Caco-2 (cell line): ENCODE measurements around the gene LTF. TPM values are rescaled to one million over a fixed set of nuclear protein-coding genes. Genes with fewer than 3 reads are reported as not detected.

Experiments used
- BruUV-seq: library from RNA; stranded (reverse); fragments of 400-500 nt; replicated peaks from 2 replicates; lab custom pipeline; 2021; lab: Mats Ljungman, UMichigan
- CTCF ChIA-PET: fragments of 300-600 bp; sonication (Branson Sonifier 250); formaldehyde crosslinking; loops from one replicate; lab custom pipeline; 2022; ENCODE audit warnings: antibody characterized with exemption; lab: Charles Lee
- POLR2A ChIA-PET: fragments of 300-600 bp; sonication (Branson Sonifier 250); formaldehyde crosslinking; loops from one replicate; lab custom pipeline; 2022; ENCODE audit warnings: antibody characterized with exemption; lab: Charles Lee
- DNase-seq, 2 experiments: peaks; one replicate each; pipeline versions ENCODE4 v3.0.0 to v3.0.0-alpha.2; 2020 to 2022
- H3K27me3 ChIP-seq: replicated peaks from 2 replicates; pipeline ENCODE4 v1.6.0; 2011; ENCODE audit warnings: low read length; ENCODE audit not compliant: control insufficient read depth, insufficient read depth
- H3K36me3 ChIP-seq: 2 replicates; pipeline ENCODE4 v1.5.1; 2011; ENCODE audit warnings: low read length; ENCODE audit not compliant: control insufficient read depth, insufficient read depth
- H3K4me1 ChIP-seq: fragments of 250-450 bp; sonication (Bioruptor Pico); 2 replicates; pipeline ENCODE4 v1.5.1; 2020; ENCODE audit warnings: mild to moderate bottlenecking
- H3K4me3 ChIP-seq: 2 replicates; pipeline ENCODE4 v1.5.1; 2011; ENCODE audit warnings: low read depth, mild to moderate bottlenecking, control low read depth, low read length
- H3K9me3 ChIP-seq: fragments of 250-450 bp; sonication (Bioruptor Pico); 2 replicates; pipeline ENCODE4 v1.5.1; 2020; ENCODE audit warnings: mild to moderate bottlenecking, moderate library complexity
- H3K27ac Mint-ChIP-seq: one replicate; pipeline ENCODE4 v1.8.0; 2022; ENCODE audit warnings: mixed read lengths; ENCODE audit not compliant: unreplicated experiment
- H3K27me3 Mint-ChIP-seq: one replicate; pipeline ENCODE4 v1.8.0; 2022; ENCODE audit warnings: mixed read lengths; ENCODE audit not compliant: insufficient read depth, unreplicated experiment
- H3K36me3 Mint-ChIP-seq: one replicate; pipeline ENCODE4 v1.8.0; 2022; ENCODE audit warnings: mild to moderate bottlenecking, mixed read lengths; ENCODE audit not compliant: insufficient read depth, unreplicated experiment
- H3K4me1 Mint-ChIP-seq: one replicate; pipeline ENCODE4 v1.8.0; 2022; ENCODE audit warnings: low read depth, mixed read lengths; ENCODE audit not compliant: unreplicated experiment
- H3K4me3 Mint-ChIP-seq: one replicate; pipeline ENCODE4 v1.8.0; 2022; ENCODE audit warnings: mild to moderate bottlenecking, moderate library complexity, mixed read lengths; ENCODE audit not compliant: unreplicated experiment
- H3K9me3 Mint-ChIP-seq: one replicate; pipeline ENCODE4 v1.8.0; 2022; ENCODE audit warnings: mixed read lengths; ENCODE audit not compliant: unreplicated experiment
- CTCF ChIP-seq, 2 experiments: fragments of 200-600 bp in 1 of 2; IDR thresholded peaks; 1 replicate in 1 of 2; 2 replicates in 1 of 2; pipeline versions ENCODE4 v1.5.1 to v1.8.0; 2011 to 2022; ENCODE audit warnings: antibody characterized with exemption in 1 of 2, control low read depth in 1 of 2, inconsistent platforms in 1 of 2, low read depth in 1 of 2, low read length in 1 of 2, mild to moderate bottlenecking in 1 of 2, moderate library complexity in 1 of 2; ENCODE audit not compliant: insufficient read depth in 1 of 2, severe bottlenecking in 1 of 2, unreplicated experiment in 1 of 2
- intact Hi-C: fragments of 100-400 bp; cut with micrococcal nuclease; formaldehyde crosslinking; loops from one replicate; pipeline ENCODE4 v1.10.0; 2022; ENCODE audit not compliant: unreplicated experiment
- total RNA-seq: library from RNA; stranded (reverse); gene quantifications from 2 replicates; pipeline ENCODE4 v1.2.3, GENCODE V29; 2022

The LTF gene
- total RNA-seq, 1 experiment from 2014 or later, result not detected

- Mint-ChIP-seq H3K9me3 (no peaks in the 10 kb centered on the region), H3K4me3 (no peak overlapping the region), H3K36me3 (no peaks in the 10 kb centered on the region), H3K4me1 (no peaks in the 10 kb centered on the region), H3K27me3 (no peaks in the 10 kb centered on the region), H3K27ac (no peak overlapping the region)
- H3K36me3 ChIP-seq, result no peaks in the 10 kb centered on the region
- H3K4me1 ChIP-seq, result 0 out of 2 replicates have a peak, but pooled peaks cover 8% of the 10 kb centered on the region
- ChIA-PET POLR2A (no interaction called here), CTCF (interaction anchor here (0.5 to 1.9 kb wide), 3 partner anchors 51 to 82 kb away, joined by 3 to 4 read pairs (median 3); no protein-coding TSS in a partner anchor)
- no peaks in the 10 kb centered on the region; the same call in 1 of the 2 replicates for H3K27me3 ChIP-seq
- DNase-seq, result no peak
- intact Hi-C loops, result no loop called here
- no peaks in the 10 kb centered on the region for H3K9me3 ChIP-seq
- no TSS peak for BruUV-seq
- TF ChIP-seq CTCF (IDR thresholded peaks at IDR 0.05; ENCODE audit: insufficient read depth in 1 of 2, low read depth in 1 of 2, low read length in 1 of 2, severe bottlenecking in 1 of 2, unreplicated experiment in 1 of 2), result no peak
- no peak overlapping the region for H3K4me3 ChIP-seq
These were observed 36.2 kb upstream of the LTF start for GRCh38 chr3:46500656-46501635.

GRCh38 chr3:46498916-46499519, 34.3 kb upstream of the LTF start:
- Histone ChIP-seq H3K4me3 (no peak overlapping the region), H3K4me1 (0 out of 2 replicates have a peak, but pooled peaks cover 10% of the 10 kb centered on the region), H3K36me3 (no peaks in the 10 kb centered on the region), H3K27me3 (no peaks in the 10 kb centered on the region; the same call in 1 of the 2 replicates), H3K9me3 (no peaks in the 10 kb centered on the region)
- H3K4me1 Mint-ChIP-seq, result no peaks in the 10 kb centered on the region
- no peaks in the 10 kb centered on the region for H3K36me3 Mint-ChIP-seq
- no peak overlapping the region for H3K4me3 Mint-ChIP-seq
- H3K27me3 Mint-ChIP-seq, result no peaks in the 10 kb centered on the region
- TF ChIP-seq CTCF (IDR thresholded peaks at IDR 0.05; ENCODE audit: insufficient read depth in 1 of 2, low read depth in 1 of 2, low read length in 1 of 2, severe bottlenecking in 1 of 2, unreplicated experiment in 1 of 2), result no peak
- intact Hi-C loops, result no loop called here
- BruUV-seq, result no TSS peak
- DNase-seq, result no peak
- no peaks in the 10 kb centered on the region for H3K9me3 Mint-ChIP-seq
- CTCF ChIA-PET, result interaction anchor here (0.8 to 1.2 kb wide), 2 partner anchors 10 to 59 kb away, joined by 5 read pairs; no protein-coding TSS in a partner anchor
- no peak overlapping the region for H3K27ac Mint-ChIP-seq
- POLR2A ChIA-PET, result no interaction called here

- intact Hi-C loops, result loop anchor here (2.0 kb wide), 1 partner anchor 61 kb away; no protein-coding TSS in a partner anchor
- Mint-ChIP-seq H3K4me3 (no peak within 1 kb of the TSS), H3K9me3 (no peaks in the 10 kb centered on the region), H3K27me3 (no peaks in the 10 kb centered on the region), H3K36me3 (no peaks in the 10 kb centered on the region), H3K27ac (no peak within 1 kb of the TSS), H3K4me1 (no peaks in the 10 kb centered on the region)
- Histone ChIP-seq H3K4me3 (no peak within 1 kb of the TSS), H3K4me1 (0 out of 2 replicates have a peak, but pooled peaks cover 10% of the 10 kb centered on the region), H3K36me3 (no peaks in the 10 kb centered on the region), H3K9me3 (no peaks in the 10 kb centered on the region), H3K27me3 (no peaks in the 10 kb centered on the region; the same call in 1 of the 2 replicates)
- no peak for DNase-seq
- ChIA-PET POLR2A (no interaction called here), CTCF (no interaction called here)
- BruUV-seq, result no TSS peak
- TF ChIP-seq CTCF (IDR thresholded peaks at IDR 0.05; ENCODE audit: insufficient read depth in 1 of 2, low read depth in 1 of 2, low read length in 1 of 2, severe bottlenecking in 1 of 2, unreplicated experiment in 1 of 2), result no peak
These were observed 33.0 kb upstream of the LTF start, which contains the start of gene RTP3 for GRCh38 chr3:46497556-46498265. TSS of gene RTP3 (plus strand) at chr3:46497976. CDS start at chr3:46498063, 87 bp downstream.
